HepG2 (cell line): ENCODE results near the gene GRPEL2. TPM values are rescaled to one million over a fixed set of nuclear protein-coding genes. Genes with fewer than 3 reads are reported as not detected.

ENCODE experiments used
- BATF2 ChIP-seq: sonication (generic); formaldehyde crosslinking; IDR thresholded peaks from 2 replicates; pipeline ENCODE4 v1.8.0; 2022; ENCODE audit warnings: mild to moderate bottlenecking, missing genetic modification reagents, moderate library complexity
- BCLAF1 ChIP-seq: fragments of 450-650 bp; IDR thresholded peaks from 2 replicates; pipeline ENCODE4 v1.6.1; 2017; ENCODE audit warnings: mild to moderate bottlenecking
- DMTF1 ChIP-seq: sonication (generic); formaldehyde crosslinking; IDR thresholded peaks from 2 replicates; pipeline ENCODE4 v1.4.0; 2020; ENCODE audit warnings: mild to moderate bottlenecking, missing genetic modification reagents
- E2F1 ChIP-seq: sonication (generic); formaldehyde crosslinking; IDR thresholded peaks from 2 replicates; pipeline ENCODE4 v1.5.0; 2020; ENCODE audit warnings: missing genetic modification reagents
- GRHL1 ChIP-seq: sonication (generic); formaldehyde crosslinking; conservative IDR thresholded peaks from 2 replicates; pipeline ENCODE4 v1.8.0; 2022; ENCODE audit warnings: missing genetic modification reagents
- HNRNPH1 ChIP-seq: fragments of 200-400 bp; formaldehyde crosslinking; optimal IDR thresholded peaks from 2 replicates; pipeline ENCODE3; 2017; ENCODE audit warnings: mild to moderate bottlenecking, low read depth, low read length
- MEIS2 ChIP-seq: sonication (generic); formaldehyde crosslinking; IDR thresholded peaks from 2 replicates; pipeline ENCODE4 v1.9.0; 2021; ENCODE audit warnings: mild to moderate bottlenecking, missing genetic modification reagents
- NPAS2 ChIP-seq: sonication (generic); formaldehyde crosslinking; IDR thresholded peaks from 2 replicates; pipeline ENCODE4 v1.8.0; 2022; ENCODE audit warnings: mild to moderate bottlenecking, missing genetic modification reagents, borderline replicate concordance
- PHB2 ChIP-seq: fragments of 450-650 bp; IDR thresholded peaks from 2 replicates; pipeline ENCODE4 v1.6.1; 2018; ENCODE audit not compliant: partially characterized antibody
- PITX1 ChIP-seq: sonication (generic); formaldehyde crosslinking; IDR thresholded peaks from 2 replicates; pipeline ENCODE4 v1.5.1; 2020; ENCODE audit warnings: mild to moderate bottlenecking, missing genetic modification reagents
- POLR2AphosphoS5 ChIP-seq: IDR thresholded peaks from 2 replicates; pipeline ENCODE4 v1.6.1; 2012; ENCODE audit warnings: low read depth, low read length
- PREB ChIP-seq: sonication (generic); formaldehyde crosslinking; IDR thresholded peaks from 2 replicates; pipeline ENCODE4 v1.4.0; 2020; ENCODE audit warnings: missing genetic modification reagents
- SMARCC2 ChIP-seq: fragments of 450-650 bp; IDR thresholded peaks from 2 replicates; pipeline ENCODE4 v1.6.1; 2017; ENCODE audit warnings: antibody characterized with exemption, mild to moderate bottlenecking
- TCF12 ChIP-seq, 2 experiments: fragments of 450-650 bp in 1 of 2; sonication (generic) in 1 of 2; formaldehyde crosslinking in 1 of 2; IDR thresholded peaks; 2 replicates each; pipeline versions ENCODE4 v1.6.1 to v1.8.0; 2017 to 2022; ENCODE audit warnings: antibody characterized with exemption in 1 of 2, mild to moderate bottlenecking in 1 of 2, missing genetic modification reagents in 1 of 2, moderate library complexity in 1 of 2
- ZBTB7A ChIP-seq: sonication (generic); formaldehyde crosslinking; IDR thresholded peaks from 2 replicates; pipeline ENCODE4 v1.8.0; 2022; ENCODE audit warnings: mild to moderate bottlenecking, missing genetic modification reagents
- ZNF234 ChIP-seq: sonication (generic); formaldehyde crosslinking; conservative IDR thresholded peaks from 2 replicates; pipeline ENCODE4 v1.5.1; 2020; ENCODE audit warnings: mild to moderate bottlenecking, missing genetic modification reagents
- ZNF292 ChIP-seq: sonication (generic); formaldehyde crosslinking; IDR thresholded peaks from 2 replicates; pipeline ENCODE4 v1.8.1; 2022; ENCODE audit warnings: mild to moderate bottlenecking, low read depth, missing genetic modification reagents, borderline replicate concordance
- ZNF776 ChIP-seq: sonication (generic); formaldehyde crosslinking; IDR thresholded peaks from 2 replicates; pipeline ENCODE4 v1.4.0; 2020; ENCODE audit warnings: mild to moderate bottlenecking, missing genetic modification reagents
- ZNF878 ChIP-seq: sonication (generic); formaldehyde crosslinking; IDR thresholded peaks from 2 replicates; pipeline ENCODE4 v1.8.1; 2023; ENCODE audit warnings: mild to moderate bottlenecking, missing genetic modification reagents, moderate library complexity
- polyA plus RNA-seq, 8 experiments: library from polyadenylated mRNA; depleted of rRNA in 3 of 8; stranded (reverse) in 7 of 8; unstranded in 1 of 8; fragments of >200 nt; fragmentation: Illumina TruSeq in 4 of 8; extraction: Trizol in 4 of 8; gene quantifications; 2 replicates each; pipeline versions ENCODE4 v1.2.1 to v1.2.3, GENCODE V29; 2011 to 2016; ENCODE audit warnings: low read depth in 4 of 8, missing spikeins in 1 of 8, mixed read lengths in 1 of 8; ENCODE audit not compliant: insufficient read depth in 1 of 8
- total RNA-seq, 5 experiments: library from RNA; depleted of rRNA; stranded (reverse); fragments of >200 nt; fragmentation: Illumina TruSeq; extraction: Trizol; gene quantifications; 2 replicates each; pipeline ENCODE4 v1.2.3, GENCODE V29; 2016; ENCODE audit warnings: low read depth in 1 of 5

Gene GRPEL2
- total and polyA plus RNA-seq, 2 of the 13 experiments (the other 11 are each of a cell fraction or from before 2014, with no cell fraction given), result 13.1 to 16.6 TPM

GRCh38 chr5:149379177-149379761, 34.0 kb downstream of the GRPEL2 start, which contains the start of gene IL17B (continued):
- TF ChIP-seq ZNF292 (CRISPR knock-in tag), result peak; percentile 36; the same call in 1 of the 2 replicates
- TF ChIP-seq POLR2AphosphoS5, result no peak
- TF ChIP-seq PITX1 (CRISPR knock-in tag), result peak; percentile 41; the same call in 1 of the 2 replicates
- no peak for TF ChIP-seq GRHL1 (CRISPR knock-in tag)
- TF ChIP-seq PREB (CRISPR knock-in tag), result no peak
- TF ChIP-seq ZNF776 (CRISPR knock-in tag), result 0 out of 2 replicates have a peak, but pooled peaks have one; percentile 22
- no peak for TF ChIP-seq BATF2
- no peak for TF ChIP-seq TCF12 (IDR thresholded peaks at IDR 0.05)
- TF ChIP-seq TCF12 (CRISPR knock-in tag; IDR thresholded peaks at IDR 0.05), result 0 out of 2 replicates have a peak, but pooled peaks have one; percentile 34
- TF ChIP-seq HNRNPH1, result no peak
- no peak for TF ChIP-seq ZNF878 (CRISPR knock-in tag)
- TF ChIP-seq SMARCC2, result no peak
- TF ChIP-seq NPAS2, result no peak
- TF ChIP-seq DMTF1 (CRISPR knock-in tag), result no peak
- TF ChIP-seq MEIS2 (CRISPR knock-in tag), result no peak
- TF ChIP-seq ZBTB7A, result 0 out of 2 replicates have a peak, but pooled peaks have one; percentile 37
- TF ChIP-seq PHB2, result no peak
- TF ChIP-seq ZNF234 (CRISPR knock-in tag), result no peak
- no peak for TF ChIP-seq BCLAF1
- no peak for TF ChIP-seq E2F1 (CRISPR knock-in tag)
